Measurements from ENCODE around the gene RAB20.
A peak's percentile ranks its signal among the peaks of the same experiment; 100 is the strongest.
"Not testable (repeated sequence)": the region's sequence is repeated elsewhere in the genome, so short reads cannot be mapped to it uniquely, and the experiment has no call there.

RAB20 gene

GRCh38 chr13:110561344-110562035 lies at the start of gene RAB20:
RAB20 (minus strand) TSS chr13:110561722; CDS start chr13:110561519, 203 bp downstream.
- peak; percentile 75 to 88 (median 87) for DNase-seq

GRCh38 chr13:110610955-110611595 lies 49.6 kb upstream of the RAB20 start:
- DNase-seq: no peak

- no peak for DNase-seq
Observed at GRCh38 chr13:110607675-110608224, 46.2 kb upstream of the RAB20 start.

GRCh38 chr13:110606281-110606680 lies 44.8 kb upstream of the RAB20 start:
- not testable (repeated sequence) for DNase-seq

- DNase-seq: no peak
Observed at GRCh38 chr13:110605132-110605531, 43.6 kb upstream of the RAB20 start.

- DNase-seq: no peak
Observed at GRCh38 chr13:110600980-110601379, 39.5 kb upstream of the RAB20 start.

- no peak for DNase-seq
Observed at GRCh38 chr13:110600261-110600819, 38.8 kb upstream of the RAB20 start.

GRCh38 chr13:110597041-110597689 lies 35.6 kb upstream of the RAB20 start:
- no peak for DNase-seq

- peak; percentile 32 to 79 (median 71) for DNase-seq
Observed at GRCh38 chr13:110593430-110594130, 32.1 kb upstream of the RAB20 start.

GRCh38 chr13:110592665-110593064 lies 31.1 kb upstream of the RAB20 start:
- DNase-seq: no peak

- DNase-seq: no peak
Observed at GRCh38 chr13:110590577-110590976, 29.1 kb upstream of the RAB20 start.

GRCh38 chr13:110589793-110590390 lies 28.4 kb upstream of the RAB20 start:
- DNase-seq: no peak

GRCh38 chr13:110583178-110583865 lies 21.8 kb upstream of the RAB20 start:
- no peak for DNase-seq

GRCh38 chr13:110582421-110582954 lies 21.0 kb upstream of the RAB20 start:
- no peak for DNase-seq

GRCh38 chr13:110581506-110582185 lies 20.1 kb upstream of the RAB20 start:
- no peak for DNase-seq

- DNase-seq: no peak
Observed at GRCh38 chr13:110580800-110581199, 19.3 kb upstream of the RAB20 start.

- no peak for DNase-seq
Observed at GRCh38 chr13:110578363-110578762, 16.8 kb upstream of the RAB20 start.

- no peak for DNase-seq
Observed at GRCh38 chr13:110576736-110577476, 15.4 kb upstream of the RAB20 start.

- DNase-seq: peak in 1 of 3 experiments; percentile 28
Observed at GRCh38 chr13:110576070-110576394, 14.5 kb upstream of the RAB20 start.
